OCI-LY7 (cell line): Measurements from ENCODE around the gene CFAP61. TPM values are rescaled to one million over a fixed set of nuclear protein-coding genes. Genes with fewer than 3 reads are reported as not detected.

Experiments used
- BruUV-seq: library from RNA; stranded (reverse); fragments of 400-500 nt; replicated peaks from 2 replicates; lab custom pipeline; 2021; lab: Mats Ljungman, UMichigan
- CTCF ChIA-PET: fragments of 300-600 bp; sonication (Branson Sonifier 250); formaldehyde crosslinking; loops from one replicate; lab custom pipeline; 2022; ENCODE audit warnings: antibody characterized with exemption; ENCODE audit not compliant: unreplicated experiment; lab: Charles Lee
- POLR2A ChIA-PET: fragments of 300-600 bp; sonication (Branson Sonifier 250); formaldehyde crosslinking; loops from one replicate; lab custom pipeline; 2022; ENCODE audit warnings: antibody characterized with exemption; lab: Charles Lee
- DNase-seq: peaks from one replicate; pipeline ENCODE4 v3.0.0-alpha.2; 2015; ENCODE audit warnings: low spot score
- H2AFZ ChIP-seq: fragments of 200-600 bp; sonication (generic), shearing (Covaris generic); 2 replicates; pipeline ENCODE4 v1.6.1; 2014; ENCODE audit warnings: mild to moderate bottlenecking, antibody characterized with exemption, low read length, moderate library complexity
- H3K27ac ChIP-seq: fragments of 200-600 bp; sonication (generic); 2 replicates; pipeline ENCODE4 v1.5.1; 2014; ENCODE audit warnings: mixed run types, low read depth, mild to moderate bottlenecking, moderate library complexity, low read length, inconsistent platforms; ENCODE audit not compliant: poor library complexity, severe bottlenecking
- H3K36me3 ChIP-seq: fragments of 200-600 bp; sonication (generic); 2 replicates; pipeline ENCODE4 v1.6.1; 2014; ENCODE audit warnings: mild to moderate bottlenecking, antibody characterized with exemption, low read length, moderate library complexity, mixed read lengths; ENCODE audit not compliant: insufficient read depth
- H3K4me1 ChIP-seq: fragments of 200-600 bp; sonication (generic); 2 replicates; pipeline ENCODE4 v1.5.1; 2014; ENCODE audit warnings: mild to moderate bottlenecking, low read length; ENCODE audit not compliant: insufficient read depth, poor library complexity, severe bottlenecking
- H3K4me2 ChIP-seq: fragments of 200-600 bp; sonication (generic); 2 replicates; pipeline ENCODE4 v1.6.1; 2014; ENCODE audit warnings: mild to moderate bottlenecking, low read length
- H3K4me3 ChIP-seq: fragments of 200-600 bp; sonication (generic); 2 replicates; pipeline ENCODE4 v1.5.1; 2014; ENCODE audit warnings: mild to moderate bottlenecking, low read depth, low read length; ENCODE audit not compliant: poor library complexity, severe bottlenecking
- H3K79me2 ChIP-seq: fragments of 200-600 bp; sonication (generic); 2 replicates; pipeline ENCODE4 v1.6.1; 2016; ENCODE audit warnings: low read depth, mild to moderate bottlenecking, low read length, moderate library complexity, mixed read lengths; ENCODE audit not compliant: insufficient read depth
- H3K9me2 ChIP-seq: fragments of 200-600 bp; sonication (generic); 2 replicates; pipeline ENCODE4 v1.6.1; 2016; ENCODE audit warnings: mild to moderate bottlenecking, low read length, mixed read lengths; ENCODE audit not compliant: insufficient read depth
- H3K9me3 ChIP-seq: fragments of 200-600 bp; sonication (generic); 2 replicates; pipeline ENCODE4 v1.6.1; 2014; ENCODE audit warnings: mild to moderate bottlenecking, mixed run types, low read length, mixed read lengths
- H4K20me1 ChIP-seq: fragments of 200-600 bp; sonication (generic); 2 replicates; pipeline ENCODE4 v1.6.1; 2014; ENCODE audit warnings: mild to moderate bottlenecking, antibody characterized with exemption, low read length, moderate library complexity, mixed read lengths; ENCODE audit not compliant: insufficient read depth
- CTCF ChIP-seq: fragments of 200-600 bp; sonication (generic); conservative IDR thresholded peaks from 2 replicates; pipeline ENCODE4 v1.5.1; 2014; ENCODE audit warnings: mild to moderate bottlenecking, antibody characterized with exemption, low read length, moderate library complexity, mixed read lengths
- EZH2phosphoT487 ChIP-seq: fragments of 200-600 bp; sonication (generic); IDR thresholded peaks from 2 replicates; pipeline ENCODE4 v1.6.1; 2018; ENCODE audit warnings: low read depth, borderline replicate concordance, mild to moderate bottlenecking, mixed run types, antibody characterized with exemption, low read length, moderate library complexity, mixed read lengths
- intact Hi-C: fragments of 100-400 bp; cut with micrococcal nuclease; formaldehyde crosslinking; loops from one replicate; pipeline ENCODE4 v1.10.0; 2022; ENCODE audit not compliant: unreplicated experiment
- total RNA-seq, 2 experiments: library from RNA; depleted of rRNA in 1 of 2; stranded (reverse); fragments of >200 nt in 1 of 2; shearing (Covaris generic) in 1 of 2; gene quantifications; 2 replicates each; pipeline ENCODE4 v1.2.3, GENCODE V29; 2014 to 2022

Gene CFAP61
- total RNA-seq, 2 experiments from 2014 or later = 0.06 TPM; not detected in 1

- Histone ChIP-seq H3K9me2 (no peaks in the 10 kb centered on the region), H3K36me3 (no peaks in the 10 kb centered on the region), H3K4me2 (no peak overlapping the region), H3K9me3 (no peaks in the 10 kb centered on the region), H3K4me1 (no peaks in the 10 kb centered on the region), H4K20me1 (no peaks in the 10 kb centered on the region), H2AFZ (no peak overlapping the region), H3K4me3 (no peak overlapping the region), H3K27ac (no peak overlapping the region), H3K79me2 (no peaks in the 10 kb centered on the region)
- no TSS peak for BruUV-seq
- no peak for DNase-seq
- TF ChIP-seq CTCF (no peak), EZH2phosphoT487 (no peak)
- CTCF ChIA-PET = no interaction called here
- POLR2A ChIA-PET = interaction anchor here (0.7 kb wide), 1 partner anchor 25 kb away, joined by 3 read pairs; no protein-coding TSS in a partner anchor
- intact Hi-C loops = no loop called here
Measured at GRCh38 chr20:20231528-20232298, 179.4 kb downstream of the CFAP61 start.

- Histone ChIP-seq H3K79me2 (no peaks in the 10 kb centered on the region), H2AFZ (no peak overlapping the region), H3K27ac (no peak overlapping the region), H3K4me3 (no peak overlapping the region), H3K9me3 (no peaks in the 10 kb centered on the region), H3K9me2 (no peaks in the 10 kb centered on the region), H3K36me3 (no peaks in the 10 kb centered on the region), H4K20me1 (no peaks in the 10 kb centered on the region), H3K4me2 (no peak overlapping the region), H3K4me1 (no peaks in the 10 kb centered on the region)
- CTCF ChIA-PET = no interaction called here
- BruUV-seq = no TSS peak
- POLR2A ChIA-PET = no interaction called here
- intact Hi-C loops = no loop called here
- DNase-seq = no peak
- TF ChIP-seq EZH2phosphoT487 = no peak
Measured at GRCh38 chr20:20233041-20233514, 180.7 kb downstream of the CFAP61 start.

GRCh38 chr20:20235681-20236080 is 183.3 kb downstream of the CFAP61 start:
- Histone ChIP-seq H2AFZ (no peak overlapping the region), H3K9me3 (no peaks in the 10 kb centered on the region), H3K27ac (no peak overlapping the region), H3K79me2 (no peaks in the 10 kb centered on the region), H3K36me3 (no peaks in the 10 kb centered on the region), H3K4me1 (no peaks in the 10 kb centered on the region), H3K9me2 (no peaks in the 10 kb centered on the region), H4K20me1 (no peaks in the 10 kb centered on the region), H3K4me3 (no peak overlapping the region), H3K4me2 (no peak overlapping the region)
- TF ChIP-seq EZH2phosphoT487 = no peak
- DNase-seq = no peak
- no TSS peak for BruUV-seq
- ChIA-PET POLR2A (interaction anchor here (1.1 kb wide), 1 partner anchor 17 kb away, joined by 3 read pairs; no protein-coding TSS in a partner anchor), CTCF (no interaction called here)
- intact Hi-C loops = no loop called here
